ENCODE measurements around the gene ERGIC1.

DNA sequence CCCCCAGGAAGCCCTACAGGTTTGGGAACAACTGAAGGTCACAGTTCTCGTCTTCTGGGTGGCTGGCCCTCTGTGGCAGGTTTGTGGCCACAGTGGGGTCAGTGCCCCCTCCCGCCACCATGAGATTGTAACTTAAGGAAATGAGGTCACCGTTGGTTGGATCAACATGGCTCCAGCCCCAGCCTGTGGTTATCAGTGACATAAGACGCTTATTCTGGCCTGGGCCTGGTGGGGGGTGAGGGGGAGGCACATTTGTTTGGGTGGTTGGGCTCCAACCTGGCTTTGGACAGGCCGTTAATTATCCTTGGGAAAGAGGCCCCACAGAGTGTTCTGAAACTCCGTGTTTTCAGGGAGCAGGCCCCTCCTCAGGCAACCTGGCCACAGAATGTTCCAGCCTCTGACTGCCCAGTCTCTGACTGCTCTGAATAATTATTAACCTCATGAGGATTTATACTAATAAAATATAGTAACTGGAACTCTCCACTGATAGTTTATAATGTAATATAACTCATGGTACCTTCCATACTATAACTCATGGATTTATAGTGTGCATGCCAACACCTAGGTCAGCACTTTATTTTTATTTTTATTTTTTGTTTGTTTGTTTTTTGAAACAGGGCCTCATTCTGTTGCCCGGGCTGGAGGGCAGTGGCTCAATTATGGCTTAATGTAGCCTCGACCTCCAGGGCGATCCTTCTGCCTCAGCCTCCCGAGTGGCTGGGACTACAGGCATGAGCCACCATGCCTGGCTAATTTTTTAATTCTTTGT, 67.1 kb downstream of the ERGIC1 start:
- TF ChIP-seq ARHGAP35 (CRISPR knock-in tag; IDR thresholded peaks at IDR 0.05; ENCODE audit: borderline replicate concordance) (no peak), EP300 (IDR thresholded peaks at IDR 0.05; ENCODE audit: low read depth in 2 of 2, low read length in 2 of 2) (no peak), EP300 (CRISPR knock-in tag; IDR thresholded peaks at IDR 0.05; ENCODE audit: borderline replicate concordance) (no peak)
